ENCODE results near the gene NAXE. TPM values are rescaled to one million over a fixed set of nuclear protein-coding genes. Genes with fewer than 3 reads are reported as not detected.

Gene NAXE
- total RNA-seq, 4 donors from 2014 or later = 45.8 to 61.1 (median 49.7) TPM

DNA sequence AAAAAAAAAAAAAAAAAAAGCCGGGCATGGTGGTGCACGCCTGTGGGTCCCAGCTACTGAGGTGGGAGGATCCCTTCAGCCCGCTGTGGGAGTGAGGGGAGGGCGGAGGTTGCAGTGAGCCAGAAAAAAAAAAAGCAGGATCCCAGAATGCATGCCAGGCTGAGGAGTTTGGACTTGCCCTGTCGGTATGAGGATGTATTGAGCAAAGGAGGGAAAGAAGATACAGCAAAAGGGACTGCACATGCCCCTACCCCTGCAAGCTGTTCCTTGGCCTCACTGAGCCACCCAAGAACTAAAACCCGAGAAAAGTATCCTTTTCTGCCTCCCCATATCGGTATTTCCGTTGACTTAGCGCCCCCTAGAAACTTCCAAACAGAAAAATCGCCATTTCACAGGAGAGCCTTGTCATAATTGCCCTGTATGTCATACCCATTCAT, 11.0 kb downstream of the NAXE start:
- TF ChIP-seq, protein P1, sequence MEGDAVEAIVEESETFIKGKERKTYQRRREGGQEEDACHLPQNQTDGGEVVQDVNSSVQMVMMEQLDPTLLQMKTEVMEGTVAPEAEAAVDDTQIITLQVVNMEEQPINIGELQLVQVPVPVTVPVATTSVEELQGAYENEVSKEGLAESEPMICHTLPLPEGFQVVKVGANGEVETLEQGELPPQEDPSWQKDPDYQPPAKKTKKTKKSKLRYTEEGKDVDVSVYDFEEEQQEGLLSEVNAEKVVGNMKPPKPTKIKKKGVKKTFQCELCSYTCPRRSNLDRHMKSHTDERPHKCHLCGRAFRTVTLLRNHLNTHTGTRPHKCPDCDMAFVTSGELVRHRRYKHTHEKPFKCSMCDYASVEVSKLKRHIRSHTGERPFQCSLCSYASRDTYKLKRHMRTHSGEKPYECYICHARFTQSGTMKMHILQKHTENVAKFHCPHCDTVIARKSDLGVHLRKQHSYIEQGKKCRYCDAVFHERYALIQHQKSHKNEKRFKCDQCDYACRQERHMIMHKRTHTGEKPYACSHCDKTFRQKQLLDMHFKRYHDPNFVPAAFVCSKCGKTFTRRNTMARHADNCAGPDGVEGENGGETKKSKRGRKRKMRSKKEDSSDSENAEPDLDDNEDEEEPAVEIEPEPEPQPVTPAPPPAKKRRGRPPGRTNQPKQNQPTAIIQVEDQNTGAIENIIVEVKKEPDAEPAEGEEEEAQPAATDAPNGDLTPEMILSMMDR (IDR thresholded peaks at IDR 0.05; ENCODE audit: low read depth) = no peak

DNA sequence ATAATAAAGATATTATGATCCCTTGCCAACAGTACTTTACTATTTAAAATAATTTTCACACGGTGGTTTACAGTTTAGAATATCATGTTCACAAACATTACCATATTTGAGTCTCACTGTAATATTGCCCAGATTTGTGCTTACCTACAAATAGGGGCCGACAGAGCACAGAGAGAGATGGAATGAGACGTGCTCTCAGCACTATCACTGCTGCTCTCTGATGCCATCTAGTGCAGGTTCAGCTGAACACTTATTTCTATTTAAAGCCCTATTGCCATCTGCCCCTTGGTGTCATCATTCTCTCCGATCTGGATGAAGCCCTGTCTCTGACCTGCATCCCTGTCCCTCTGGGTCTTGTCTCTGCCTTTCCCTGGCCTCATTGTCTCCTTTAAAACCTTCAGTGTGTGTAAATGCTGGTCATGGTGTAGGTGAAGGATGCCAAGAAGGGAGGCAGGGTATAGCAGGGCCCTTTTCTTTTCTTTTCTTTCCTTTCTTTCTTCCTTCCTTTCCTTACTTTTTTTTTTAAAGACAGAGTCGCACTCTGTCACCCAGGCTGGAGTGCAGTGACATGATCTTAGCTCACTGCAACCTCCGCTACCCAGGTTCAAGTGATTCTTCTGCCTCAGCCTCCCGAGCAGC, 16.6 kb downstream of the NAXE start:
- TF ChIP-seq, protein P1 (IDR thresholded peaks at IDR 0.05; ENCODE audit: low read depth) = no peak

DNA sequence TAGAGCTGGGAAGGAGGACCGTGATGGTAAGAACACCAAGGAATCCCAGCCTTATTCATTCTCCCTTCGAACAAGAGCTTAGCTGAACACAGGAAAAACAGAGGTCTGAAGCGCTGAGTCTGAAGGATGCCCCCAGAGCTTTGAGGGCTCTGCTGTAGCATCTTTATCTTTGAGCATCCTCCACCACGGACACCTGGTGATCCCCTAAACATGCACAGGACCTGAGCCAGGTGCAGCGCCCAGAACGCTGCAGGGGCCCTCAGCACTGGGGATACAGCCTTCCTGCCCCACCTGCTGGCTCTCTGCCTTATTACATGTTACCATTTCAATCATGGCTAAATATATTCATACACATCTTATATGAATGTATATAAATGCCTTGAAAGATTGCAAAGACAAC, 17.4 kb downstream of the NAXE start:
- TF ChIP-seq, protein P1 (IDR thresholded peaks at IDR 0.05; ENCODE audit: low read depth) = no peak

DNA sequence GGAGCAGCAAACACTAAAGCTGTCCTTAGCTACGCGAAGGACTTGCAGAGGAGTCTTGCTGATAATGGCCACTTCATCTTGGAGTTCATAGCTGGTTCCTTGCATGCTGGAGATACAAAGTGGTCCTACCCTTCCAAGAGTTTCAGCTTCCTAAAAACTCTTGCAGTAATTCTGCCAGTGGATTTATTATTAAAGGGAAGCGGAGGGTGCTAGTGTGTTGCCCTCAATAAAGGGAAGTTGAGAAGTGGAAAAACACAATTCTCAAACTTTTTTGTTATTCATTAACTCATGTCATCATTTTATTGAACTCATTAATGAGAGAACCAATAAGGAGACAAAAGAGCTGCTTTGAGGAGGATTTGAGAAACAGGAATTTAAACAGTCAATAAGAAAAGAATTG, 21.1 kb downstream of the NAXE start:
- TF ChIP-seq, protein P1 (IDR thresholded peaks at IDR 0.05; ENCODE audit: low read depth) = no peak

DNA sequence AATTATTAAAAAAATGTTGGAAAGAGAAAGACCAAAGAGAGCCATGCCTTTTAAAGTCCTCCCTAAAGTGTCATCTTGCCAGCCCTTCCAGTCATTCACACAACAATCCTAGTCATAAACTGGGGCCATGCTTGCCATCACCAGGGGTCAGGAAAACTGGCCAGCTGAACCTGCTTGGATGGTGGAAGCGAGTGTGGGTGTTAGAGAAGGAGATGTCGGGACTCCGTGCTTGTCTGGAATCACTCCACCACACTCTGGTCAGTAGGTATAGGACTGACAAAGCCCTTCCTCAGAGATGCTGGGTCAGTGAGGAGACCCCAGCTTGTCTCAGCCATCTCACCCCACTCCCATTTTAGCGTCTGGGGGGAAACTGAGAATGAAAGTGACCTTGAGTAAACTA, 24.4 kb downstream of the NAXE start:
- TF ChIP-seq, protein P1 (IDR thresholded peaks at IDR 0.05; ENCODE audit: low read depth) = no peak

DNA sequence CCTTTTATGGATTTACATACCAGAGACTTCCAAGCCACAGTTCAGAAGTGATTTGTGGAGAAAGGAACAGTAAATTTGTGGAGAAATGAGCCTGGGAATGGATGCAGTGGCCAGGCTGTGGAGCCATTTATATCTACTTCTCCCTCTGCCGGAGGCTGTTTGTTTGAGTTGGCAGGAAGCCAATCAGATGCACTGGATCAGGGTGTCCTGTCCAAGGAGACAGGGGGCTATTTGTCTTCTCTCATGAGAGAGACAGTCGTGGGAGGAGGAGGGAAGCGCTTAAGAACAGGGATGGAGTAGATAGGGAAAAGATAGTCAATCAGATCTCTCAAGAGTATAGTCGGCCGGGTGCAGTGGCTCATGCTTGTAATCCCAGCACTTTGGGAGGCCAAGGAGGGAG, 24.9 kb downstream of the NAXE start:
- TF ChIP-seq, protein P1 (IDR thresholded peaks at IDR 0.05; ENCODE audit: low read depth) = no peak

DNA sequence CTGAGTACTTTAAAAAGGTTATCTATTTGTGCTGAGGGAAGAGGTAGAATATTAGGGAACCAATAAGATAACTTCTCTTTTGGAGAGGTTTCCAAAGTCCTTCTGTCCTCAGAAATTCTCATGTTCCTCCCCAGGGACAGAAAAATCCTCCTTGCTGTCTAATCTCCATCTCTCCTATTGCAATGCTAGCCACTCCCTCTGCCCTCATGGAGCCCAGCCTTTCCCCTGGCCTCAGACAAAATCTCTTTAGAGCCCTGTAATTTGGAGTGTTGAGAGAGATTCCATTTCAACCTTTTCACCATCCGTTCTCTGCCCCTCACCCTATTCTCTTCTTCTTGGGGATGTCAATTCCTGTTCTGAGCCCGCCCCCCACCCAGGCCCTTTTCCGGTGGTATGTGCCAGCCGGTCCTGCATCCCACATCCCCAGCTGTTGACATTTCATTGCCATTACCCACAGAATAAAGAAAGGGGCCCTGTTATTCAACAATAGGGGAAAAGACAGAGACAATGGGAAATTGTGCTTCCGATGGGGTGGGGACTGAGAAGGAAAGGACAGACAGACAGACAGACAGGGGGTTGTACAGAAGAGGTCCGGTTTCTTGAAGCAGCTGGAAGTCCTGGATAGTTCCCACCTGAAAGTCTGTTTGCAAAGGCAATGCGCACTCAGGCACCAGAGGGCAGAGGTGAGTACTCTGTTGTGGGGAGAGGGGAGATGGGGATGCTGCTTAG, 27.4 kb downstream of the NAXE start, which contains the start of gene HAPLN2:
Gene HAPLN2 (plus strand): TSS at position 563 of the 729 bp plus-strand sequence. CDS start 4,076 bp downstream, outside the sequence.
- TF ChIP-seq, protein P1 (IDR thresholded peaks at IDR 0.05; ENCODE audit: low read depth) = no peak

All from subcutaneous adipose tissue (tissue), 4 donors.